NK-92 (cell line): Measurements from ENCODE around the gene ZNF486.
"Not testable (repeated sequence)": the region's sequence is repeated elsewhere in the genome, so short reads cannot be mapped to it uniquely, and the experiment has no call there.

Experiments used
- DNase-seq: peaks from one replicate; lab custom pipeline; 2025; ENCODE audit not compliant: unreplicated experiment; lab: John Stamatoyannopoulos, UW

ZNF486 gene

GRCh38 chr19:20221605-20222004, 54.6 kb downstream of the ZNF486 start:
- DNase-seq, result not testable (repeated sequence)

- no peak for DNase-seq
These were observed 66.1 kb downstream of the ZNF486 start for GRCh38 chr19:20233105-20233504.

- no peak for DNase-seq
These were observed 68.1 kb downstream of the ZNF486 start for GRCh38 chr19:20235156-20235555.

- DNase-seq, result peak; percentile 29
These were observed 71.0 kb downstream of the ZNF486 start for GRCh38 chr19:20237773-20238623.

- DNase-seq, result no peak
These were observed 76.6 kb downstream of the ZNF486 start for GRCh38 chr19:20243629-20244028.

GRCh38 chr19:20244356-20244755, 77.3 kb downstream of the ZNF486 start:
- no peak for DNase-seq

GRCh38 chr19:20245309-20245708, 78.3 kb downstream of the ZNF486 start:
- DNase-seq, result no peak

- DNase-seq, result no peak
These were observed 80.1 kb downstream of the ZNF486 start for GRCh38 chr19:20247016-20247683.

- DNase-seq, result not testable (repeated sequence)
These were observed 81.2 kb downstream of the ZNF486 start for GRCh38 chr19:20248258-20248657.
